Loucy (cell line): ENCODE results near the gene KCNN3.
A peak's percentile ranks its signal among the peaks of the same experiment; 100 is the strongest.

Experiments used
- H2AFZ ChIP-seq: fragments of 200-600 bp; sonication (generic); 2 replicates; pipeline ENCODE4 v1.6.0; 2016; ENCODE audit warnings: antibody characterized with exemption, mild to moderate bottlenecking, low read length, moderate library complexity
- H3F3A ChIP-seq: fragments of 200-600 bp; 2 replicates; pipeline ENCODE4 v1.6.0; 2016; ENCODE audit warnings: antibody characterized with exemption, low read depth, mild to moderate bottlenecking
- H3K27me3 ChIP-seq: fragments of 200-600 bp; sonication (generic); 2 replicates; pipeline ENCODE4 v1.6.1; 2014; ENCODE audit warnings: low read length, mild to moderate bottlenecking; ENCODE audit not compliant: insufficient read depth, poor library complexity, severe bottlenecking
- H3K36me3 ChIP-seq: fragments of 200-600 bp; sonication (generic); 2 replicates; pipeline ENCODE4 v1.6.1; 2016; ENCODE audit warnings: low read length; ENCODE audit not compliant: insufficient read depth
- H3K4me1 ChIP-seq: fragments of 200-600 bp; sonication (generic); 2 replicates; pipeline ENCODE4 v1.5.1; 2014; ENCODE audit warnings: low read length, mild to moderate bottlenecking; ENCODE audit not compliant: insufficient read depth, poor library complexity, severe bottlenecking
- H3K4me2 ChIP-seq: fragments of 200-600 bp; sonication (generic); 2 replicates; pipeline ENCODE4 v1.6.0; 2014; ENCODE audit warnings: antibody characterized with exemption, low read length, low read depth, mild to moderate bottlenecking; ENCODE audit not compliant: poor library complexity, severe bottlenecking
- H3K4me3 ChIP-seq: fragments of 200-600 bp; sonication (generic); 2 replicates; pipeline ENCODE4 v1.5.1; 2014; ENCODE audit warnings: low read length, mild to moderate bottlenecking, mixed read lengths; ENCODE audit not compliant: poor library complexity, severe bottlenecking
- H3K79me2 ChIP-seq: fragments of 200-600 bp; sonication (generic); 2 replicates; pipeline ENCODE4 v1.6.1; 2014; ENCODE audit warnings: low read length; ENCODE audit not compliant: insufficient read depth
- H3K9ac ChIP-seq: fragments of 200-600 bp; sonication (generic); 2 replicates; pipeline ENCODE4 v1.6.0; 2014; ENCODE audit warnings: mild to moderate bottlenecking, low read depth, low read length, moderate library complexity; ENCODE audit not compliant: poor library complexity, severe bottlenecking
- H3K9me2 ChIP-seq: fragments of 200-600 bp; sonication (generic); replicated peaks from 2 replicates; pipeline ENCODE4 v1.6.1; 2016; ENCODE audit warnings: low read depth, low read length, mixed read lengths
- H3K9me3 ChIP-seq: fragments of 200-600 bp; sonication (generic); 2 replicates; pipeline ENCODE4 v1.6.1; 2014; ENCODE audit warnings: mild to moderate bottlenecking, antibody characterized with exemption, low read length, low read depth; ENCODE audit not compliant: insufficient read depth
- H4K20me1 ChIP-seq: fragments of 200-600 bp; sonication (generic); 2 replicates; pipeline ENCODE4 v1.6.0; 2014; ENCODE audit warnings: antibody characterized with exemption, low read length, mild to moderate bottlenecking; ENCODE audit not compliant: insufficient read depth, poor library complexity, severe bottlenecking
- EZH2phosphoT487 ChIP-seq: fragments of 200-600 bp; IDR thresholded peaks from 2 replicates; pipeline ENCODE4 v1.6.1; 2018; ENCODE audit warnings: antibody characterized with exemption, mild to moderate bottlenecking, moderate library complexity, borderline replicate concordance
- TF ChIP-seq, protein P1 (sequence below): fragments of 200-600 bp; sonication (generic); conservative IDR thresholded peaks from 2 replicates; pipeline ENCODE4 v1.5.1; 2014; ENCODE audit warnings: mild to moderate bottlenecking, antibody characterized with exemption, low read length

The KCNN3 gene

DNA sequence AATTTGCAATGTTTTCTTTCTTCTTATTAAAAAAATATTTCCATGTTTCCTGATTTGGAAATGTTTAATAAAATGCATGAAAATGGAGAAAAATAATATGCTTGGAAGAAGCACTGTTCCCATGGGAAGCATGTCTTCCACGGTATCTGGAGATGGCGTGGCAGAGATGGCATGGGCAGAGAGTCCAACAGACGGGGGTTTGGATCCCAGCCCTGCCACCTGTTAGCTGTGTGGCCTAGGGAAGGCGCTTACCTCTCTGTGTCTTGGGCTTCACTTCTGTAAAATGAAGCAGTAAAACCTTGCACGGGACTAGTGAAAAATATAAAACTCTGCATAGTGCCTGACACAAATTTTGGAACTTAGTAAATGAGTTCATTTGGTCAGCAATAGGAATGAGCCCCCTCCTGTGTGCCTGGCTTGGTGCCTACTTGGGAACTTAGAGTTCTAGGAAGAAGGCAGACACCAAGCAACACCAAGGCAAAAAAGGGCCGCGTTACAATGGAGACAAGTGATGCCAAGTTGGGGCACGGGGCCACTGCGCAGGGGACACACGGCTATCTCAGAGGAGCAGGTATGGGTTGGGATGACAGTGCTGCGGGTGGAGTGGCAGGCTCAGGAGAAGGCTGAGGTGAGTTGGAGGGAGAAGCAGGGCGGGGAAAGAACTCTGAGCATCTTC, 124.2 kb downstream of the KCNN3 start:
- H3F3A ChIP-seq: no peaks in the 10 kb centered on the region
- H3K27me3 ChIP-seq: no peaks in the 10 kb centered on the region
- no peak overlapping the region for H2AFZ ChIP-seq
- H3K9ac ChIP-seq: no peak overlapping the region
- no peaks in the 10 kb centered on the region for H3K79me2 ChIP-seq
- H3K9me3 ChIP-seq: no peaks in the 10 kb centered on the region
- H3K36me3 ChIP-seq: no peaks in the 10 kb centered on the region
- TF ChIP-seq EZH2phosphoT487: no peak
- TF ChIP-seq, protein P1, sequence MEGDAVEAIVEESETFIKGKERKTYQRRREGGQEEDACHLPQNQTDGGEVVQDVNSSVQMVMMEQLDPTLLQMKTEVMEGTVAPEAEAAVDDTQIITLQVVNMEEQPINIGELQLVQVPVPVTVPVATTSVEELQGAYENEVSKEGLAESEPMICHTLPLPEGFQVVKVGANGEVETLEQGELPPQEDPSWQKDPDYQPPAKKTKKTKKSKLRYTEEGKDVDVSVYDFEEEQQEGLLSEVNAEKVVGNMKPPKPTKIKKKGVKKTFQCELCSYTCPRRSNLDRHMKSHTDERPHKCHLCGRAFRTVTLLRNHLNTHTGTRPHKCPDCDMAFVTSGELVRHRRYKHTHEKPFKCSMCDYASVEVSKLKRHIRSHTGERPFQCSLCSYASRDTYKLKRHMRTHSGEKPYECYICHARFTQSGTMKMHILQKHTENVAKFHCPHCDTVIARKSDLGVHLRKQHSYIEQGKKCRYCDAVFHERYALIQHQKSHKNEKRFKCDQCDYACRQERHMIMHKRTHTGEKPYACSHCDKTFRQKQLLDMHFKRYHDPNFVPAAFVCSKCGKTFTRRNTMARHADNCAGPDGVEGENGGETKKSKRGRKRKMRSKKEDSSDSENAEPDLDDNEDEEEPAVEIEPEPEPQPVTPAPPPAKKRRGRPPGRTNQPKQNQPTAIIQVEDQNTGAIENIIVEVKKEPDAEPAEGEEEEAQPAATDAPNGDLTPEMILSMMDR: no peak
- H3K4me1 ChIP-seq: peaks cover 44% of the 10 kb centered on the region
- H3K4me2 ChIP-seq: peak overlapping the region; percentile 56
- H3K4me3 ChIP-seq: no peak overlapping the region
- H4K20me1 ChIP-seq: no peaks in the 10 kb centered on the region
- no peaks in the 10 kb centered on the region for H3K9me2 ChIP-seq

DNA sequence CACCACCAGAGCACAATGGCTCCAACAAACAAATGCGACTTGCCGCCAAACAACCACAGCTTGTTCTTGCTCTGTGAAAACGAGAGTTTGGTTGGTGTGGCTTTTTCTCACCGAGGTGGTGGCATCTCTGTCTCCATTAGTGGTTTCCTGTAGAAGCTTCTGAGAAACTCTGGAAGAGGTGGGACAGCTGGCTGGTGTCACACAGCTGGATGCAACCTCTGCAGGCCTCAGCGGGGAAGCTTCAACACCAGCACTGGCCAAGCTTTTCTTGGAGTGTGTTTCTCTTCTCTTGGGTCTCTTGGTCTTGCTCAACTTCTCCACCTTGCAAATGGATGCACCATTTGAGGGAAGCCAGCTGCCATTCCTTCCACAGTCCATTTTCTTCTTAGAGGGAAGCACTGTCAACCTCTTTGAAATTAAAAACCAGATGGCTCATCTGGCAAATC, 124.8 kb downstream of the KCNN3 start:
- Histone ChIP-seq H3K4me1 (peaks cover 44% of the 10 kb centered on the region), H3K4me3 (peak overlapping the region; percentile 24), H3K27me3 (no peaks in the 10 kb centered on the region), H3F3A (no peaks in the 10 kb centered on the region), H3K4me2 (peak overlapping the region; percentile 56), H3K9ac (no peak overlapping the region), H4K20me1 (no peaks in the 10 kb centered on the region), H3K79me2 (no peaks in the 10 kb centered on the region), H2AFZ (no peak overlapping the region), H3K9me3 (no peaks in the 10 kb centered on the region), H3K9me2 (no peaks in the 10 kb centered on the region), H3K36me3 (no peaks in the 10 kb centered on the region)
- TF ChIP-seq, protein P1: no peak
- no peak; the same call in 1 of the 2 replicates for TF ChIP-seq EZH2phosphoT487

DNA sequence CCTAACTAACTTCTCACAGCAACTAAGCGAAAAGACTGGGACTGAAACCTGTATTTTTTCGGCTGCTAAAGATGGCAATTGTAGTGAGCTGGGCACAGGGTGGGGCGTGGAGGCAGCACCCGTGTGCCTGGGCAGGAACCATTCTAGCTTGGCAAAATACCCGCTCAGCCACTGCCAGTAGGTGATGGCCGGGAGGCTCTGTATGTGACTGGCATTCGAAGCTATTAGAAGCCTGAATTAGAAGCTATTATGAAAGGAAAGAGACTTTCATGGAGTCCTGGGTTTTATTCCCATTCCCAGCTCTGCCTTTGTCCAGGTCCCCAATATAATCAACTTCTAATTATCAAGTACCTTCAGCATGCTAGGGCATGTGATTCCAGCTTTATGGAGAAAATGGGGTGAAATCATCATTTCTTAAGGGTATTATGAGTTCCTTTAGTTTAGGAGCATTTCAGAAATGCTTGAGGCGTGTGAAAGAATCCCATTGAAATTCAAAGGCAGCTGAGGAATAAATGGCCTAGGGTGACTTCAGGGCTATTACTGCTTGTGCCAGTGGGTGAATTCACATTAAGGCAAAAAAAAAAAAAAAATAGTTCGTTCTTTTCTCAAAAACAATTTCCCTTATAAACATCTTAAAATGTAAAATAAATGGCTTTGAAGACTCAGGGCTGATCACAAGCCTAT, 125.6 kb downstream of the KCNN3 start:
- Histone ChIP-seq H3K9ac (no peak overlapping the region), H3K4me2 (peak overlapping the region; percentile 56)

More for the DNA sequence above, 125.6 kb downstream of the KCNN3 start:
- TF ChIP-seq, protein P1: no peak
- no peak for TF ChIP-seq EZH2phosphoT487
- Histone ChIP-seq H2AFZ (no peak overlapping the region), H3K9me2 (no peaks in the 10 kb centered on the region), H3K79me2 (no peaks in the 10 kb centered on the region), H3K27me3 (peaks cover 4% of the 10 kb centered on the region), H3F3A (no peaks in the 10 kb centered on the region), H3K9me3 (no peaks in the 10 kb centered on the region), H3K4me1 (peaks cover 44% of the 10 kb centered on the region), H3K4me3 (peak overlapping the region; percentile 24), H3K36me3 (no peaks in the 10 kb centered on the region), H4K20me1 (no peaks in the 10 kb centered on the region)
